SKM-1 (cell line): ENCODE measurements around the gene KIF1C.

Experiments used
- DNase-seq: peaks from one replicate; lab custom pipeline; 2025; ENCODE audit not compliant: unreplicated experiment; lab: John Stamatoyannopoulos, UW

The KIF1C gene

DNA sequence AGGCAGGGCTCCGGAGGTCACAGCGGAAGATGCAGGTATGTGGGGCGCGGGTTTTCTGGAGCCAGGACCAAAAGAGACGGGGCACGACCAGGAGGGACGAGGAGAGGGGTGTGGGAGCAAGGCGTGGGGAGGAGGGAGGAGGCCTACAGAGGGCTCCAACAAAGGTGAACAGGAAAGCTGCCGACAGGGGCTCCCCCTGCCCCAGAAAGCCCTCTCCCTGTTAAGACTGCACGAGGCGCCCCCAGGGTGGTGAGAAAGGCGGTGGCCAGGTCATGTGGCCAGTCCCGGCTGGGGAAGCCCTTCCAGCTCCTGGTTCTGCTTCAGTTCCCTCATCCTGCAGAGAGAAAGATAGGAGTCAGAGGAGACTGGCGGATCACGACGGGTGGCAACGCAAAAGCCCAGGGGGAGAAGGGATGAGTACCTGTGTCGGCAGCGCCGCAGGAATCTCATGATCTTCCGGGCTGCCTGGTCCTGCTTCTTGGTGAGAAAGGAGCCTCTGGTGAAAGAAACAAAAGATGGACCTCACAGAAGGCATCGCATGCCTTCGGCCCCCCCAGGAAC is 29.2 kb upstream of the KIF1C start:
- no peak for DNase-seq

DNA sequence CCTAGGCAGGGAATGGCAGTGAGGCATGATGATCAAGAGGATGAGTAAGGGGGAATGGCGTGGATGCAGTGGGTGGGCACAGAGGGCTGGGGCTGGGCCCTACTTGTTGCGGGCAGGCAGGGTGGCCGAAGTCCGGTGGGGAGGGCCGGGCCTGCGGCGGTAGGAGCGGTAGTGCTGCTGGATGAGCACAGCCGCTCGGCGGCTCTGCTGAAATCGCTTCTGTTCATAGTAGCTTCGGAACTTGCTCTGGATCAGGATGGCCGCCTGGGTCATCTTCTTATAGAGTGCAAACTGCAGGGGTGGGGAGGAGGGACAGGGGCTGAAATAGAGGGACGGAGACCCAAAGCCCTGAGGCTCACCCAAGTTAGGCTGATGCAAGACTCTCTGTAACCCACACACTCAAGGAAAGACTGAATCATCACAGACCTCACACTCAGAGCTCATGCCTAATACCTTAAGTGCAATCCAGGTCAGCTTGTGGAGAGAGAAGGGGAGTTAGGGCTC is 28.7 kb upstream of the KIF1C start:
- DNase-seq: no peak

GRCh38 chr17:4969551-4970173 is 28.1 kb upstream of the KIF1C start:
- no peak for DNase-seq

- no peak for DNase-seq
These were observed 27.5 kb upstream of the KIF1C start for GRCh38 chr17:4970273-4970672.

DNA sequence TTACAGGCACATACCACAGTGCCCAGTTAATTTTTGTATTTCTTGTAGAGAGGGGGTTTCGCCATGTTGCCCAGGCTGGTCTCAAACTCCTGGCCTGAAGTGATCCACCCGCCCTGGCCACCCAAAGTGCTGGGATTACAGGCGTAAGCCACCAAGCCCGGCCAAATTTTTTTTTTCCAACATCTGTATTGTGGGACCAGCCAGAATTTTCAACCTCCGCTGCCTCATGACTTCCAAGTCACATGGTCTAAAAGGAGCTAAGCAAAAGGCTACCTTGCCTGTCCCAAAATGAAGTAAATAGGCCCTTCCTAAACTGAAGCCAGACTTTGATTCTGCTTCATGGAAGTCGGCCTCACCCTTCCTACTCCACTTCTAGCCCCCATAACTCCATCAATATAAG is 25.9 kb upstream of the KIF1C start:
- DNase-seq: no peak

GRCh38 chr17:4972322-4972721 is 25.4 kb upstream of the KIF1C start:
- DNase-seq: no peak

DNA sequence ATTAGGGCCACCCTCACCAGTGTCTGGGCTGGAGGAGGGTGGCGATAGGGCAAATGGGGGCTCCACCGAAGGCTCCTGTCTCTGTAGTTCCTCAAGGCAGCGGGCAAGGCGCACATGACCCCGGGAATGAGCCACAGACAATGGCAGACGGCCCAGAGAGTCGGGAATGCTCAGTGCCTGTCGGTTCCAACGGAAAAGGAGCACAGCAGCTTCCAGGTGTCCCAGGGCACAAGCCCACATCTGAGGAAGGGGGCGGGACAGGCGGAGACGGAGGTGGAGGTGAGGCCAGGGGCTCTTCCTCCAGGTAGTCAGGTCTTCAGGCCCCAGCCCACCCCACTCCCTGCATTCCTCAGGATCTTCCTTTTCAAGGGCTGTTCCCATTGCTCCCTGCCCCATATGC is 25.0 kb upstream of the KIF1C start:
- DNase-seq: no peak

GRCh38 chr17:4973256-4974114 is 24.3 kb upstream of the KIF1C start:
- DNase-seq: peak; percentile 49

GRCh38 chr17:4974115-4974670 is 23.6 kb upstream of the KIF1C start:
- DNase-seq: no peak

DNA sequence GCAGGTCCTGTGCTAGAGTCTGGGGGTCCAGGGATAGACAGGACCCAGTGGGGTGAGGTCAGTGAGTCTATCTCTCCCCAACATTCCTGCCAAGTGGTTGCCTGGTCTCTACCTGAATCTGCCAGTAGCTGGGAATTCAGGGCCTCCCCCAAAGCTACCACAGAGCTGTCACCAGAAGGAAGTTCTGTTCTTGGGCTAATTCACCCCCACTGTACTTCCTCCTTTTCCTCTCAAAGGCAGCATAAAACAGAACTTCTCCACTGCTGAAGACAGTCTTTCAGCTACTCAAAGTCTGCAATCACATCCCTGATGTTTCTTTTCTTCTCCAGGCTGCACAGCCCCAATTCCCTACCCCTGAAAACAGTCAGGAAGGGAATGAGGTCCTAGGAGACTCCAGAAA is 19.0 kb upstream of the KIF1C start:
- peak; percentile 51 for DNase-seq

GRCh38 chr17:4980644-4981216 is 17.0 kb upstream of the KIF1C start:
- DNase-seq: no peak

- DNase-seq: no peak
These were observed 15.4 kb upstream of the KIF1C start for GRCh38 chr17:4982305-4982704.

GRCh38 chr17:4986403-4986802 is 11.3 kb upstream of the KIF1C start:
- DNase-seq: no peak

DNA sequence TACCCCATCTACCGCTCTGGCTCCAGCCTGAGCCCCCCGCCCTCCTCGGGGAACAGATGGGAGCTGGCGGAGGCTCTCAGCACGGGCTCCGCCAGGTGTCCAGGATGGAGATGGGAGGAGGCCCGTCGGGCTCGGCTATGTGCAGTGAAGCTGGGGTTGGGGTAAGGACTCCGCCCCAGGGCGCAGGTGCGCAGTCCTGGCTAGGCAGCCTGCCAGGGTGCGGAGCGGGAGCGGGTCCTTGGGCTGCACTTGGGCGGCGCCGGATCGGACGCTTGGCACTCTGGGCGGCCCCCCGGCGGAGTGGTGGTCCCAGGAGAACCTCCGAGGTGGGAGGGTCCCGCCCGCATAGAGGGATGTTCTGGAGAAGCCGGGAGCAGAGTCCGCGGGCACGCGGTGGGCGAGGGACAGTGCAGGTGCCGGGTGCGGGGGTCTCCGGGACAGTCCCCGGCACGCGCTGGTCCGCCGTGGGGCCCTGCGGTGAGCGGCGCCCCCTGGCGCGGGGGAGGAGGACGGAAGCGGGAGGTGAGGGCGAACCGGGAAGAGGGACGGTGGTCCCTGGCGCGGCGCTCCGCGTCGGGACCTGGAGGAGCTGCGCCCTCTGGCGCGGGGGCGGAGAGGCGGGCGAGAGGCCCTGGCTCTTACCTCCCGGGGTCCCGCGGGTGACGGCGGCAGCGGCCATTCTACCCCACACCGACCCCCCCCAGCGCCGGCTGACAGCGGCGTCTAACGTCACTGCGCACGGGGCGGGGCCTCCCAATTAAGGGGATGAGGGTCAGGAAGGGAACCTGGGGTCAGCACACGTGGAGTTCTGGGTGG is 10.6 kb upstream of the KIF1C start, which contains the start of gene CAMTA2:
TSS of gene CAMTA2 (minus strand) at position 725 of the 816 bp plus-strand sequence. CDS start 1,453 bp downstream, outside the sequence.
- no peak for DNase-seq

DNA sequence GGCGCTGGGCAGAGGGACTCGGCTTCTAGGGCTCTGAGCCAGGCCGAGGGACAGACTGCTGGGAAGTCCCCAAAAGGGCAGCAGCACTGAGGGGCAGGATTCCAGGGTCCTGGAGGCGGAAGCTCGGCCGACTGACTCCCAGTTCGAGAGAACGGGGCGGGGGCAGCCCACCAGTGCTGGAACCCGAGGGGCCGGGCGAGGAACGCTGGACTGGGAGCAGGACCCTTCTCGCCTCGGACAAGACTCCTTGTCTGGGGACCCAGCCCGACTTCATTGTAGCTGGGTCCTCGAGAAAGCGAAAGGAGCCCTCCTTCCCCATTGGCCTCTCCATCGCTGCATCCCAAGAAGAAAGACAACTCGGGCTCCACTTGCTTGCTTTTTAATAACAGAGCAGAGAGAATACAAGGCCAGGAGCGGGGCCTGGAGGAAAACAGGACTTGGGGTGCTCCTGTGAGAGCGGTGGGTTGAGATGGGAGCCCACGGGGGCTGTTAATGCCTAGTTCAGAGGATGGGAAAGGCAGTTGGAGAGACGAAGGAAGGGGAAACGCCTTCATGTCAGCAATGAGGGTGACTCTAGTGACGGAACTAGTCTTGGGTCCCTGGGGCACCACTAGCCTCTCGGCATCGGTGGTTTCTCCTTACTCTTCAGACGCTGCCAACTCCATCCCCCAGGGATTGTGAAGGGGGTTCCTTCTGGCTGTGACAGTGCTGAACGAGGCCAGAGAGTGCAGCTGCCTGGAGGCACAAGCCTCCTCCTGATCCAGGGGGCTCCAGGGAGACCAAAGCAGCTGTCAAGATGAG is 9.8 kb upstream of the KIF1C start:
- DNase-seq: no peak

GRCh38 chr17:4994081-4994595 is 3.6 kb upstream of the KIF1C start:
- no peak for DNase-seq

GRCh38 chr17:4998027-4998731 is 429 bp downstream of the KIF1C start:
- DNase-seq: no peak

GRCh38 chr17:4998732-4999429 is 1.1 kb downstream of the KIF1C start:
- DNase-seq: no peak
